GM12865 (cell line): Measurements from ENCODE around the gene DPP6.

ENCODE experiments used
- DNase-seq: peaks from one replicate; pipeline ENCODE4 v3.0.0; 2010; ENCODE audit warnings: low read depth
- H3K4me3 ChIP-seq: 2 replicates; pipeline ENCODE4 v1.5.1; 2011; ENCODE audit warnings: mild to moderate bottlenecking, low read depth, low read length, control low read depth
- TF ChIP-seq, protein P1 (sequence below): IDR thresholded peaks from 2 replicates; pipeline ENCODE4 v1.5.1; 2011; ENCODE audit warnings: low read length, control low read depth, low read depth, inconsistent platforms; ENCODE audit not compliant: insufficient read depth; ENCODE audit errors: missing control alignments

Gene DPP6

GRCh38 chr7:154903083-154903731, 851.0 kb downstream of the DPP6 start:
- no peak overlapping the region for H3K4me3 ChIP-seq

DNA sequence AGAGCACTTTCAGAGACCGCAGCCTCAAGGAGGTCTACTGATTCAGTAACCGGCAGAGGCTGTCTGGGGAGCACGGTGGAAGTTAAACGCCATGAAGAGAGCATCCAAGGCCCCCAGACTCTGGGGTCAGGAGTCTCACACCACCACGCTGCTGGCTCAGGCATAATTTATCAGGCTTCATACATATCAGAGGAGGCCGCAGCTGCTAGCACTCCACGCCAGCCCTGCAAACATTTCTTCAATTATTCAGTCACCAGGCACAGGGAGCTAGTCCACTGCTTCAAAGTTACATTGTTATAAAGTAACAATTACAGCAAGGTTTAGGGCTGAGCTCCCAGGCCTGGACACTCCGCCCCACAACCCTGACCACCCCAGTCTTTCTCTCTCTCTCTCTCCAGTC, 852.9 kb downstream of the DPP6 start:
- no peak overlapping the region for H3K4me3 ChIP-seq
- DNase-seq, result no peak
- TF ChIP-seq, protein P1, sequence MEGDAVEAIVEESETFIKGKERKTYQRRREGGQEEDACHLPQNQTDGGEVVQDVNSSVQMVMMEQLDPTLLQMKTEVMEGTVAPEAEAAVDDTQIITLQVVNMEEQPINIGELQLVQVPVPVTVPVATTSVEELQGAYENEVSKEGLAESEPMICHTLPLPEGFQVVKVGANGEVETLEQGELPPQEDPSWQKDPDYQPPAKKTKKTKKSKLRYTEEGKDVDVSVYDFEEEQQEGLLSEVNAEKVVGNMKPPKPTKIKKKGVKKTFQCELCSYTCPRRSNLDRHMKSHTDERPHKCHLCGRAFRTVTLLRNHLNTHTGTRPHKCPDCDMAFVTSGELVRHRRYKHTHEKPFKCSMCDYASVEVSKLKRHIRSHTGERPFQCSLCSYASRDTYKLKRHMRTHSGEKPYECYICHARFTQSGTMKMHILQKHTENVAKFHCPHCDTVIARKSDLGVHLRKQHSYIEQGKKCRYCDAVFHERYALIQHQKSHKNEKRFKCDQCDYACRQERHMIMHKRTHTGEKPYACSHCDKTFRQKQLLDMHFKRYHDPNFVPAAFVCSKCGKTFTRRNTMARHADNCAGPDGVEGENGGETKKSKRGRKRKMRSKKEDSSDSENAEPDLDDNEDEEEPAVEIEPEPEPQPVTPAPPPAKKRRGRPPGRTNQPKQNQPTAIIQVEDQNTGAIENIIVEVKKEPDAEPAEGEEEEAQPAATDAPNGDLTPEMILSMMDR, result no peak

More at GRCh38 chr7:154903083-154903731, 851.0 kb downstream of the DPP6 start:
- DNase-seq, result no peak
- TF ChIP-seq, protein P1, result no peak

DNA sequence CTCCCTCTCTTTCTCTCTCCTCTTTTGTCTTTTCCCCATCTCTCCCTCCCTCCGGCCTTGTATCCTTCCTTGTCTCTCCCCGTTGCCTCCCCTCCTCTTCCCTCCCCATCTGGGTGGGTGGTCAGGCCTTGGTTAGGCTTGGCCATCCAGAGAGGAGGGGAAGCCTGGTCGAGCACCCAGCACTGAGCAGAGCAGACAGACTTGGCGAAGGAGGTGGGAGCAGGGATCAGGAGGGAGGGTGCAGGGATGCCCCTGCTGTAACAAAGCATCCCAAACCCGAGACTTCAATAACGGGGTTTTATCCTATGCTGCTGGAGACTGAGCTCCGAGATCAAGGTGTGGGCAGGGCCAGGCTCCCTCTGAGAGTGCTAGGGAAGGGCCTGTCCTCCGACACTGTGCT, 853.4 kb downstream of the DPP6 start:
- H3K4me3 ChIP-seq, result no peak overlapping the region
- no peak for DNase-seq
- TF ChIP-seq, protein P1, result no peak

DNA sequence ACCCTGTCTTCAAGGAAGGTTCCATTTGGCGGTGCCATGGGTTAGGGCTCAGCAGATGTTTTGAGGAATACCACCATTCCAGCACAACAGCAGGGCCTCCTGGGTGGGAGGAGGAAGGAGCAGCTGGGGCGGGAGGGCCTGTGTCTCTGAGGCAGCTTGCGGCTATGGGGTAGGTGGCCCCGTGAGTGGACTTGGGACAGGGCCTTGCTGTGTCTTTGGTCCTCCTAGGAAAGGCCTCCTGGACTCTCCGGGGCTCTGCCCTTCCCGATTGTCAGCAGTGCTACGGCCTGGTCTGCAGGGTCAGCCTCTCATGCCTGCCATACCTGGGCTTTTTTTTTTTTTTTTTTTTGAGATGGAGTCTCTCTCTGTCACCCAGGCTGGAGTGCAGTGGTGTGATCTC, 854.0 kb downstream of the DPP6 start:
- TF ChIP-seq, protein P1, result no peak
- no peak for DNase-seq
- no peak overlapping the region for H3K4me3 ChIP-seq

- no peak overlapping the region for H3K4me3 ChIP-seq
- no peak for DNase-seq
- TF ChIP-seq, protein P1, result no peak
Observed at GRCh38 chr7:154906736-154907355, 854.6 kb downstream of the DPP6 start.

GRCh38 chr7:154907651-154908620, 855.7 kb downstream of the DPP6 start:
- DNase-seq, result no peak
- TF ChIP-seq, protein P1, result no peak
- H3K4me3 ChIP-seq, result no peak overlapping the region
